Limb (tissue), 2 donors: Measurements from ENCODE around the gene COL26A1.
"Not testable (repeated sequence)": the region's sequence is repeated elsewhere in the genome, so short reads cannot be mapped to it uniquely, and the experiment has no call there.

ENCODE experiments used
- DNase-seq, 2 donors: peaks; one replicate each; pipeline ENCODE4 v3.0.0-alpha.2; 2016; ENCODE audit errors: extremely low spot score in 2 of 2

COL26A1 gene

DNA sequence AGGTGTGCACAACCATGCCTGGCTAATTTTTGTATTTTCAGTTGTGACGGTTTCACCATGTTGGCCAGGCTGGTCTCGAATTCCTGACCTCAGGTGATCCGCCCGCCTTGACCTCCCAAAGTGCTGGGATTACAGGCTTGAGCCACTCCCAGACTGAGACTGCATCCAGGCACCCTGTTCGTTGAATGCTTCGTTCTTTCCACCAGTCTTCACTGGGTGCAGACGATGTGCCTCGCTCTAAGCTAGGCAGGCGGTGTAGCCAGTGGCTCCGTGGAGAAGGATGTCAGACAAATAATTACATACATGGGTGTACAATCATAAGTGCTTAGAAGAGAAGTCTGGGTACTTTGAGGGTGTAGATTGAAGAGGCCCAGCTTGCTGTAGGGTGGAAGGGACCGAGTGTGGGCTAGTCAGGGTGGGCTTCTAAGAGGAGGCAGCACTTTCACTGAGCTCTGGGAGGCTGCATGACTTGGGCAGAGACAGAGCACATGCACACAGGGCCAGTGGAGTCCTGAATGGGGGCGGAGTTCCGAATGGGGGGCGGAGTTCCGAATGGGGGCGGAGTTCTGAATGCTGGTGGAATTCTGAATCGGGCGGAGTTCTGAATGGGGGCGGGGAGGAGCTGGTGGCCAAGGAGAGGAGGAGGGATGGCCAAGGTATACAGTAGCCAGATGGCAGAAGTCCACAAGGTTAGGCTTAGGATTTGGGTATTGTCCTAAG is 74.3 kb downstream of the COL26A1 start:
- no peak for DNase-seq

GRCh38 chr7:101441890-101442289 is 79.2 kb downstream of the COL26A1 start:
- no peak for DNase-seq

DNA sequence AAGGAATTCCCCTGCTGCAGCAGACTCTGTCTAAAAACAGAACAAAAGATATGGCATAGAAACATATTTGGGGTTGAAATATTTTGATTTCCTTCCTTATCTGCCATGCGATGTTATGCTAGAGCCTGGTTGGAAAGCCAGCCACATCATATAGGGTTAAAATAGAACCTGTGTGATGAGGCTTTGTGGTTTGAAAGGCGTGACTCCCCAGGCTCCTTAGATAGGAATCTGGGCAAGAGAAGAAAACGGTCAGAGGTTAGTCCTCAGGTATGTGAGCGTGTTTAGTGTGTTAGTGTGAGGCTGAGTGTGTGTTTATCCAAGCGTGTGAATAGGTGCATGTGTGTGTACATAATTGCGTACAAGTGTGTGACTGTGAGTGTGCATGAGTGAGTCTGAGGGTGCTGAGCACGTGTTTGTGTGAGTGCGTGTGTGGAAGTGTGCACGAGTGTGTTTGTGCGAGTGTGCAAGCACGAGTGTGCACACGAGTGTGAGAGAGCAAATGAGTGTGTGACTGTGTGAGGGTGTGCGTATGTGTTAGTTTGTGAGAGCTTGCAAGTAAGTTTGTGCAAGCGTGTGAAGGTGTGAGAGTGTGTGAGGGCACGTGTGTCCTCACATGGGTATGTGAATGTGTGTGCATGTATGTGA is 79.9 kb downstream of the COL26A1 start:
- DNase-seq, result no peak

- no peak for DNase-seq
Measured at GRCh38 chr7:101450064-101450463, 87.4 kb downstream of the COL26A1 start.

- no peak for DNase-seq
Measured at GRCh38 chr7:101453617-101454016, 90.9 kb downstream of the COL26A1 start.

GRCh38 chr7:101457001-101457750 is 94.5 kb downstream of the COL26A1 start:
- no peak for DNase-seq

DNA sequence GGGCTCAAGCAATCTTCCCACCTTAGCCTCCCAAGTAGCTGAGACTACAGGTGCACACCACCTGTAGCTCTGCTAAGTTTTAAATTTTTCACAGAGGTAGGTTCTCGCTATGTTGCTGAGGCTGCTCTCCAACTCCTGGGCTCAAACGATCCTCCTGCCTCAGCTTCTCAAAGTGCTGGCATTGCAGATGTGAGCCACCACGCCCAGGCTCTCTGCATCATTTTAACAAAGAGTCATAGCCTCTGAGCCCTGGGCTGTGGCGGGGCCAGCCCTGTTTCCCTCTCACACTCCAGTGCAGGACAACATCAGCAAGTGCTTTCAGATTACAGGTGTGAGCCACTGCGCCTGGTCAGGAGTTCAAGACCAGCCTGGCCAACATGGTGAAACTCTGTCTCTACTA is 102.5 kb downstream of the COL26A1 start:
- DNase-seq, result no peak

- DNase-seq, result no peak
Measured at GRCh38 chr7:101465576-101466196, 103.0 kb downstream of the COL26A1 start.

- no peak for DNase-seq
Measured at GRCh38 chr7:101466871-101467270, 104.2 kb downstream of the COL26A1 start.

- no peak for DNase-seq
Measured at GRCh38 chr7:101468546-101469275, 106.0 kb downstream of the COL26A1 start.

- DNase-seq, result no peak
Measured at GRCh38 chr7:101470668-101471487, 108.2 kb downstream of the COL26A1 start.

DNA sequence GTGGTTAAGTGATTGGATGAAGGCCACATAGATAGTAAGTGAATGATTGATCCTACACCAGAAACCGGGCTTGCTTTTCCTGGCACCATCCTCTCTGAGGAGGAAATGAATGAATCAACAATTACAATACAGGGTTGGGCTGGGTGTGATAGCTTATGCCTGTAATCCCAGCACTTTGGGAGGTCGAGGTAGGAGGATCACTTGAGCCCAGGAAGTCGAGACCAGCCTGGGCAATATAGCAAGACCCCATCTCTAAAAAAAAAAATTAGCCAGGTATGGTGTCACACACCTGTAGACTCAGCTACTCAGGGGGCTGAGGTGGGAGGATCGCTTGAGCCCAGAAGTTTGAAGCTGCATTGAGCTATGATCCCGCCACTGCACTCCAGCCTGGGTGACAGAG is 111.5 kb downstream of the COL26A1 start:
- no peak for DNase-seq

DNA sequence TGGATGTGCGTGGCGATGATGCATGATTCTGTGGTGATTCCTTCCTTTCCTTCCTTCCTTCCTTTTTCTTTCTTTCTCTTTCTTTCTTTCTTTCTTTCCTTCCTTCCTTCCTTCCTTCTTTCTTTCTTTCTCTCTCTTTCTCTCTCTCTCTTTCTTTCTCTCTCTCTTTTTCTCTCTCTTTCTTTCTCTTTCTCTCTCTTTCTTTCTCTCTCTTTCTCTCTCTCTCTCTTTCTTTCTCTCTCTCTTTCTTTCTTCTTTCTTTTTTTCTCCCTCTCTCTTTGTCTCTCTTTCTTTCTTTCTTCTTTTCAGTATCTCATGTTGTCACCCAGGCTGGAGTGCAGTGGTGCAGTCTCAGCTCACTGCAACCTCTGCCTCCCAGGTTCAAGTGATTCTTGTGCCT is 113.0 kb downstream of the COL26A1 start:
- not testable (repeated sequence) for DNase-seq

DNA sequence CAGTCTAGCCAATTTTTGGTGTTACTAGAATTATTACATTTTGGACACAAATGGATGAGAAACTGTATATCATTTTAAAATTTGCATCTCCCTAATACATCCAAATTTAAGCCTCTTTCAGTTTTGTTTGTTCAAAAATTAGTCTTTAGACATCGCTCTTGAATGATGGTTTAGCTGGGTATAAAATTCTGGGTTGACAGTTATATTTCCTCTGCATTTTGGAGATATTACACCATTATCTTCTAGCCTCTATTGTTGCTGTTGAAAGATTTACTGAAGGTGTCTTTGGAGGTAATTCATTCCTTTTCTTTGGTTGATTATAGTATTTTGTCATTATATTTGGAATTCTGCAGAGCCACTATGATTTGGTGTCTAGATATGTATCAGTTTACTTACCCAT is 116.5 kb downstream of the COL26A1 start:
- no peak for DNase-seq

- not testable (repeated sequence) for DNase-seq
Measured at GRCh38 chr7:101486056-101486432, 123.4 kb downstream of the COL26A1 start.

DNA sequence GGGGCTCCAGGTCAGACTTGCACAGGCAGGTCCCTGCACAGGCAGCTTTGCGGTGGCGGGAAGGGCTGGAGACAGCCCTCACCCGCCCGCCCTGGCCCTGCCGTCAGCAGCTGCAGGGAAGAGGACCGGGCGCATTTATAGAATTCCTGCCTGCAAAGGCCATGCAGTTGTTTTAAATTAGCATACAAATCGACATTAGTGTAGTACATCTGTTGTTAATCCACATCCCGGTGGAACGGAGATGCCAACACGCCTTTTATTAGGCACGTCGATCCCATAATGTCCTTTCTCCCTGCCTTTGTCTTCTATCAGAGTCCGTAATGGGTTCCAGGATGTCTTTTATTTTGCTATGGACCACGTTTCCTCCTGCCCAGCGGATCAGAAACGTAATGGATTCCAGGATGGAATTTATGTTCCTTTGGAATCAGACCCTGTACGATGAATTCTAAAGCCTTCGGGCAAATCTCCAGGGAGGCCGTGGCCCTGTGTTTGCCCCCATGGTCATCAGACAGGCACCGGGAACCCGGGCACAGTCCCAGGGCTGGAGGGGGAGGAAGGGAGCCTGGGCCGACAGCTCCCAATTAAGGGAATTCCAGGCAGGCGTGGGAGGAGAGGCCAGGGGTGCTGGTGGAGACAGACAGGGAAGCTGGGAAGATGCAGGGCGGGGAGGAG is 123.9 kb downstream of the COL26A1 start:
- DNase-seq, result peak; percentile 72 to 77

DNA sequence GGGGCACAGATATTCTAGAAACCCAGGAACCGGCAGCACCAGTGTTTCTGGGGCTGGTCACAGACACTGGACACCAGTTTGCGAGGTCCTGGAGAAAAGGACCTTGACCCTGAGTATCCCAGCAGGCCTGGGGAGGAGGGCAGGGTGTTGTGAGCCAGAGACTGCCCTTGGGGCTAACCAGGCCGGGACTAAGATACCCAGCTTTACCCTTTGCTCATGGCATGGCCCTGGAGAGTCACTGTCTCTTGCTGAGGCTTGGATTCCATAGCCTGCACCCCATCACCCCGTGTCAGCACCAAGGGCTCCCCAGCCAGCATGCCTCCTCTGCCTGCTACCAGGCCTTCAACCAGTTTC is 124.4 kb downstream of the COL26A1 start:
- DNase-seq, result no peak

GRCh38 chr7:101487753-101488152 is 125.1 kb downstream of the COL26A1 start:
- DNase-seq, result no peak

DNA sequence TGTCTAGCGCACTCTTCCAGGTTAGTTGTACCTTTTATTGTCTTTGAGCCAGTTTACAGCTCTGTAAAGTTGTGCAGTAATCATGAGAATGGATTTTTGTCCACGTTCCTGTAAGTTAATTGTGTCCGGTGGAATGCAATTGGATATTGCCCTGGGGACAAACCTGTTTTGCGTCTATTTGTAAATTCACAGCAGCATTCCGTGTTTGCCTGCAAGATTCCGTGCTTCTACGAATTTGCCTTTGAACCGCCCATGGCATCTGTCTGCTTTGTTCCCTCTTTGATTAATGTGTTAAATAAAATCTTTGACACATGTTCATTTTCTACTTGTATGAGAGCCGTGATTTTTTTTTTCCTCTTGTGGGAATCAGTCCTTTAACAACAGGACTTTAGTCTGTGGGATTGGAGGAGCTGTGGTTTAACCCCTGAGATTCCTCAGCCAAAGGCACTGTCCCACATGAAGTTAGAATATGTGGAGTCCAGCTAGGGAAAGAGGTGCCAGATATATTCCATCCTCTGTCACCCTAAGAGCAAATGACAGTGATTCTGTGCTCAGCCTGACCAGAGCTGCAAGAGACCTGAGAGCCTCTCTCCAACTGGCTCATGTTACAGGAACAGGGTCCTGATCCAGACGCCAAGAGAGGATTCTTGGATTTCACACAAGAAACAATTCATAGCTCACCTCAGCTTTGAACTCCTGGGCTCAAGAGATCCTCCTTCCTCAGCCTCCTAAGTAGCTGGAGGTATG is 126.3 kb downstream of the COL26A1 start:
- DNase-seq, result peak in 1 of 2 donors; percentile 21
